ENCODE measurements around the gene MAGEA10. TPM values are rescaled to one million over a fixed set of nuclear protein-coding genes. Genes with fewer than 3 reads are reported as not detected.
"Not testable (repeated sequence)": the region's sequence is repeated elsewhere in the genome, so short reads cannot be mapped to it uniquely, and the experiment has no call there.

MAGEA10 gene
- total and polyA plus RNA-seq, 2 of the 8 experiments (the other 6 are each of a cell fraction or from before 2014, with no cell fraction given): not detected

DNA sequence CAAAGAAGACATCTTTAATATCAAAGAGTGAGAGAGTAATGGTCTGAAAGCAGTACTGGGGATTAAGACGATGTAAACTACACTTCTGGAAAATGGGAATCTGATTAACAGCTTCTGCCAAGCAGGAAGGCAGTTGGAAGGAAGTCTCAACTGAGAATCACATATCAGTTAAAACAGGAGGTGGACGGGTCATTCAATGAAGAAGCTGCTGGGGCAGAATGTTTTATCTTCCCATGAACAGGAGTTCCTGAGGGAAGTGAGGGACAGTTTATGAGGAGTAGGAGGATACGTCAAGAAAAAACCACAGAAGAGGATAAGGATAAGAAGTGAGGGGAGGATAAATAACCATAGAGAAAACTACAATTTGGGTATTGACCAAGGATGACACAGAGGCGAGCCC is 38.7 kb upstream of the MAGEA10 start:
- DNase-seq (ENCODE audit: low read depth in 1 of 2, low spot score in 2 of 2) (no peak), FAIRE-seq (no peak)
- H3K18ac ChIP-seq (ENCODE audit: extremely low read depth, low read length): no peak overlapping the region
- 88% methylated on average over 4 of the region's 4 CpGs; no CpG with 5 or more reads in 1 of the 2 experiments for WGBS, 2 experiments (ENCODE audit: extremely low coverage in 1 of 2, insufficient coverage in 1 of 2, insufficient read length in 1 of 2, insufficient replicate concordance in 2 of 2, low coverage in 1 of 2, low lambda C conversion rate in 2 of 2, missing lambda C conversion rate in 1 of 2)
- no peaks in the 10 kb centered on the region for H3K79me2 ChIP-seq (ENCODE audit: control insufficient read depth in 1 of 2, insufficient read depth in 2 of 2, low read length in 2 of 2)
- H3K27me3 ChIP-seq (replicated peaks in 1 of 4; ENCODE audit: control insufficient read depth in 3 of 4, extremely low read depth in 1 of 4, insufficient read depth in 3 of 4, low read length in 3 of 4): no peaks in the 10 kb centered on the region
- no peak overlapping the region for H2BK12ac ChIP-seq (ENCODE audit: low read depth, low read length)
- H3K27ac ChIP-seq (ENCODE audit: low read depth, low read length): no peak overlapping the region
- no peaks in the 10 kb centered on the region for H3K36me3 ChIP-seq (ENCODE audit: control insufficient read depth in 2 of 4, insufficient read depth in 4 of 4, low read length in 3 of 4)
- no peak overlapping the region for H4K8ac ChIP-seq (ENCODE audit: extremely low read depth, insufficient read depth, low read length)
- H2BK120ac ChIP-seq (replicated peaks; ENCODE audit: low read depth, low read length): no peak overlapping the region
- no peak for TF ChIP-seq RBBP5 (IDR thresholded peaks at IDR 0.05; ENCODE audit: borderline replicate concordance, low read depth, low read length)
- TF ChIP-seq CREB1 (IDR thresholded peaks at IDR 0.05): no peak
- no peak overlapping the region for H3K23ac ChIP-seq (ENCODE audit: insufficient read length)
- H2BK5ac ChIP-seq (ENCODE audit: low read depth, low read length): no peak overlapping the region
- H3K79me1 ChIP-seq (ENCODE audit: low read depth, low read length): no peaks in the 10 kb centered on the region
- H3K4ac ChIP-seq (replicated peaks; ENCODE audit: insufficient read length, low read depth, low read length): no peak overlapping the region
- no peak overlapping the region for H3K14ac ChIP-seq (ENCODE audit: insufficient read length)
- H3K4me2 ChIP-seq (ENCODE audit: insufficient read depth in 1 of 2, low read depth in 2 of 2, low read length in 2 of 2): no peak overlapping the region
- H2AK5ac ChIP-seq (ENCODE audit: low read depth, low read length): no peak overlapping the region
- no peaks in the 10 kb centered on the region for H3K4me1 ChIP-seq (replicated peaks in 1 of 4; ENCODE audit: control insufficient read depth in 3 of 4, insufficient read depth in 4 of 4, low read length in 3 of 4)
- H2BK15ac ChIP-seq (ENCODE audit: low read length): no peak overlapping the region
- H3K9ac ChIP-seq (replicated peaks in 1 of 4; ENCODE audit: extremely low read depth in 1 of 4, low read depth in 3 of 4, low read length in 3 of 4): no peak overlapping the region
- ChIA-PET CTCF (ENCODE audit: partially characterized antibody) (no interaction called here), POLR2A (ENCODE audit: partially characterized antibody) (no interaction called here)
- H4K20me1 ChIP-seq (replicated peaks in 1 of 2; ENCODE audit: control insufficient read depth in 1 of 2, insufficient read depth in 2 of 2, low read length in 2 of 2): no peaks in the 10 kb centered on the region
- no peak overlapping the region for H2BK20ac ChIP-seq (ENCODE audit: low read length)
- no peaks in the 10 kb centered on the region for H3K23me2 ChIP-seq (ENCODE audit: low read depth, low read length)
- H3K56ac ChIP-seq (replicated peaks; ENCODE audit: insufficient read length, low read depth, low read length): no peak overlapping the region
- H2AFZ ChIP-seq (ENCODE audit: low read length): no peak overlapping the region
- H4K91ac ChIP-seq (replicated peaks; ENCODE audit: insufficient read length, low read length): no peak overlapping the region
- no peaks in the 10 kb centered on the region for H3K9me3 ChIP-seq (ENCODE audit: insufficient read depth in 2 of 2, low read depth in 1 of 2, low read length in 1 of 2)
- H3K4me3 ChIP-seq (ENCODE audit: extremely low read depth in 1 of 4, insufficient read depth in 2 of 4, low read depth in 3 of 4, low read length in 4 of 4): no peak overlapping the region
- H4K5ac ChIP-seq (ENCODE audit: insufficient read length, low read depth, low read length): no peak overlapping the region

DNA sequence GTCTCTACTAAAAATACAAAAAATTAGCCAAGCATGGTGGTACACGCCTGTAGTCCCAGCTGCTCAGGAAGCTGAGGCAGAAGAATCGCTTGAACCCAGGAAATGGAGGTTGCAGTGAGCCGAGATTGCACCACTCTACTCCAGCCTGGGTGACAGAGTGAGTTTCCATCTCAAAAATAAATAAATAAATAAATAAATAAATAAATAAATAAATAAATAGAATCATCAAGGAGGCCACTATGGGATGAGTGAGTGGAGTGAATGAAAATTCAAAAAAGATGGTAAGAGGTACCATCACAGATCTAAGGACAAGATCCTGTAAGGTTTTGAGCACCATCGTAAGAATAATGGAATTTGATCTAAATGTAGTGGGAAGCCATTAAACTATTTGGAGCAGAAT is 37.5 kb upstream of the MAGEA10 start:
- H3K27me3 ChIP-seq (replicated peaks in 1 of 4; ENCODE audit: control insufficient read depth in 3 of 4, extremely low read depth in 1 of 4, insufficient read depth in 3 of 4, low read length in 3 of 4); H2BK15ac ChIP-seq (ENCODE audit: low read length); H3K4me2 ChIP-seq (ENCODE audit: insufficient read depth in 1 of 2, low read depth in 2 of 2, low read length in 2 of 2); H3K36me3 ChIP-seq (ENCODE audit: control insufficient read depth in 2 of 4, insufficient read depth in 4 of 4, low read length in 3 of 4); H2BK12ac ChIP-seq (ENCODE audit: low read depth, low read length); H3K56ac ChIP-seq (replicated peaks; ENCODE audit: insufficient read length, low read depth, low read length); H3K23me2 ChIP-seq (ENCODE audit: low read depth, low read length); H2AK5ac ChIP-seq (ENCODE audit: low read depth, low read length); CTCF ChIA-PET (ENCODE audit: partially characterized antibody); H3K27ac ChIP-seq (ENCODE audit: low read depth, low read length); H3K4ac ChIP-seq (replicated peaks; ENCODE audit: insufficient read length, low read depth, low read length); H3K79me1 ChIP-seq (ENCODE audit: low read depth, low read length); H2BK20ac ChIP-seq (ENCODE audit: low read length); H2AFZ ChIP-seq (ENCODE audit: low read length); H3K18ac ChIP-seq (ENCODE audit: extremely low read depth, low read length); H3K4me3 ChIP-seq (ENCODE audit: extremely low read depth in 1 of 4, insufficient read depth in 2 of 4, low read depth in 3 of 4, low read length in 4 of 4); H3K79me2 ChIP-seq (ENCODE audit: control insufficient read depth in 1 of 2, insufficient read depth in 2 of 2, low read length in 2 of 2); H4K20me1 ChIP-seq (replicated peaks in 1 of 2; ENCODE audit: control insufficient read depth in 1 of 2, insufficient read depth in 2 of 2, low read length in 2 of 2); H3K9ac ChIP-seq (replicated peaks in 1 of 4; ENCODE audit: extremely low read depth in 1 of 4, low read depth in 3 of 4, low read length in 3 of 4); H3K23ac ChIP-seq (ENCODE audit: insufficient read length); H4K91ac ChIP-seq (replicated peaks; ENCODE audit: insufficient read length, low read length); H3K14ac ChIP-seq (ENCODE audit: insufficient read length); H2BK120ac ChIP-seq (replicated peaks; ENCODE audit: low read depth, low read length); H4K5ac ChIP-seq (ENCODE audit: insufficient read length, low read depth, low read length); DNase-seq (ENCODE audit: low read depth in 1 of 2, low spot score in 2 of 2); H2BK5ac ChIP-seq (ENCODE audit: low read depth, low read length); POLR2A ChIA-PET (ENCODE audit: partially characterized antibody); H3K9me3 ChIP-seq (ENCODE audit: insufficient read depth in 2 of 2, low read depth in 1 of 2, low read length in 1 of 2); FAIRE-seq; H4K8ac ChIP-seq (ENCODE audit: extremely low read depth, insufficient read depth, low read length); H3K4me1 ChIP-seq (replicated peaks in 1 of 4; ENCODE audit: control insufficient read depth in 3 of 4, insufficient read depth in 4 of 4, low read length in 3 of 4): not testable (repeated sequence)
- WGBS, 2 experiments (ENCODE audit: extremely low coverage in 1 of 2, insufficient coverage in 1 of 2, insufficient read length in 1 of 2, insufficient replicate concordance in 2 of 2, low coverage in 1 of 2, low lambda C conversion rate in 2 of 2, missing lambda C conversion rate in 1 of 2): 92% methylated on average over 1 of the region's 4 CpGs; no CpG with 5 or more reads in 1 of the 2 experiments

All from H1 (cell line).